ENCODE results near the gene NIPA2. TPM values are rescaled to one million over a fixed set of nuclear protein-coding genes. Genes with fewer than 3 reads are reported as not detected.

NIPA2 gene
- total RNA-seq, 2 experiments from 2014 or later, result 39.5 to 48.5 TPM

GRCh38 chr15:22885120-22885519, 46.7 kb downstream of the NIPA2 start:
- CTCF ChIA-PET, result no interaction called here
- POLR2A ChIA-PET, result no interaction called here
- no peak overlapping the region for H3K27ac Mint-ChIP-seq

GRCh38 chr15:22887157-22887951, 48.9 kb downstream of the NIPA2 start:
- no peak overlapping the region for H3K27ac Mint-ChIP-seq
- no peaks in the 10 kb centered on the region for H3K27me3 Mint-ChIP-seq
- ChIA-PET CTCF (interaction anchor here (1.0 kb wide), 1 partner anchor 134 kb away, joined by 3 read pairs; no protein-coding TSS in a partner anchor), POLR2A (no interaction called here)
- H3K4me1 Mint-ChIP-seq, result peaks cover 7% of the 10 kb centered on the region
- no peaks in the 10 kb centered on the region for H3K9me3 Mint-ChIP-seq
- no peak overlapping the region for H3K4me3 Mint-ChIP-seq
- H3K36me3 Mint-ChIP-seq (ENCODE audit: low read depth), result no peaks in the 10 kb centered on the region
- DNase-seq, result no peak

More at GRCh38 chr15:22885120-22885519, 46.7 kb downstream of the NIPA2 start:
- H3K4me1 Mint-ChIP-seq, result peaks cover 9% of the 10 kb centered on the region
- DNase-seq, result no peak
- H3K4me3 Mint-ChIP-seq, result no peak overlapping the region
- no peaks in the 10 kb centered on the region for H3K36me3 Mint-ChIP-seq (ENCODE audit: low read depth)
- no peaks in the 10 kb centered on the region for H3K9me3 Mint-ChIP-seq
- H3K27me3 Mint-ChIP-seq, result no peaks in the 10 kb centered on the region

GRCh38 chr15:22888120-22888859, 49.8 kb downstream of the NIPA2 start:
- no peak overlapping the region for H3K4me3 Mint-ChIP-seq
- H3K27ac Mint-ChIP-seq, result no peak overlapping the region
- H3K4me1 Mint-ChIP-seq, result peaks cover 7% of the 10 kb centered on the region
- CTCF ChIA-PET, result interaction anchor here (1.0 kb wide), 1 partner anchor 133 kb away, joined by 3 read pairs; no protein-coding TSS in a partner anchor
- DNase-seq, result no peak
- POLR2A ChIA-PET, result no interaction called here
- no peaks in the 10 kb centered on the region for H3K36me3 Mint-ChIP-seq (ENCODE audit: low read depth)
- H3K9me3 Mint-ChIP-seq, result no peaks in the 10 kb centered on the region
- H3K27me3 Mint-ChIP-seq, result no peaks in the 10 kb centered on the region

GRCh38 chr15:22889146-22889818, 50.8 kb downstream of the NIPA2 start:
- Mint-ChIP-seq H3K27ac (no peak overlapping the region), H3K4me3 (no peak overlapping the region), H3K4me1 (peaks cover 1% of the 10 kb centered on the region), H3K9me3 (no peaks in the 10 kb centered on the region), H3K36me3 (ENCODE audit: low read depth) (no peaks in the 10 kb centered on the region), H3K27me3 (no peaks in the 10 kb centered on the region)
- ChIA-PET POLR2A (no interaction called here), CTCF (interaction anchor here (0.7 kb wide), 1 partner anchor 23 kb away, joined by 4 read pairs; no protein-coding TSS in a partner anchor)
- DNase-seq, result no peak

- H3K9me3 Mint-ChIP-seq, result no peaks in the 10 kb centered on the region
- ChIA-PET POLR2A (no interaction called here), CTCF (no interaction called here)
- no peak overlapping the region for H3K27ac Mint-ChIP-seq
- no peaks in the 10 kb centered on the region for H3K27me3 Mint-ChIP-seq
- peaks cover under 1% of the 10 kb centered on the region for H3K4me1 Mint-ChIP-seq
- H3K4me3 Mint-ChIP-seq, result no peak overlapping the region
- no peak for DNase-seq
- no peaks in the 10 kb centered on the region for H3K36me3 Mint-ChIP-seq (ENCODE audit: low read depth)
These were observed 51.8 kb downstream of the NIPA2 start for GRCh38 chr15:22890296-22890695.

GRCh38 chr15:22891426-22892210, 53.2 kb downstream of the NIPA2 start:
- ChIA-PET POLR2A (no interaction called here), CTCF (no interaction called here)
- no peak overlapping the region for H3K27ac Mint-ChIP-seq
- H3K4me3 Mint-ChIP-seq, result no peak overlapping the region
- H3K4me1 Mint-ChIP-seq, result peaks cover 4% of the 10 kb centered on the region
- no peak for DNase-seq
- H3K9me3 Mint-ChIP-seq, result no peaks in the 10 kb centered on the region
- no peaks in the 10 kb centered on the region for H3K27me3 Mint-ChIP-seq
- no peaks in the 10 kb centered on the region for H3K36me3 Mint-ChIP-seq (ENCODE audit: low read depth)

- Mint-ChIP-seq H3K9me3 (no peaks in the 10 kb centered on the region), H3K4me3 (no peak overlapping the region), H3K27me3 (no peaks in the 10 kb centered on the region), H3K4me1 (peaks cover 4% of the 10 kb centered on the region), H3K27ac (no peak overlapping the region), H3K36me3 (ENCODE audit: low read depth) (no peaks in the 10 kb centered on the region)
- CTCF ChIA-PET, result no interaction called here
- POLR2A ChIA-PET, result no interaction called here
- no peak for DNase-seq
These were observed 53.9 kb downstream of the NIPA2 start for GRCh38 chr15:22892333-22892732.

- CTCF ChIA-PET, result no interaction called here
- POLR2A ChIA-PET, result no interaction called here
- Mint-ChIP-seq H3K27ac (no peak overlapping the region), H3K4me3 (no peak overlapping the region), H3K9me3 (no peaks in the 10 kb centered on the region), H3K36me3 (ENCODE audit: low read depth) (peaks cover 2% of the 10 kb centered on the region), H3K27me3 (no peaks in the 10 kb centered on the region), H3K4me1 (peaks cover 4% of the 10 kb centered on the region)
- no peak for DNase-seq
These were observed 54.6 kb downstream of the NIPA2 start for GRCh38 chr15:22893081-22893480.

GRCh38 chr15:22893881-22894280, 55.4 kb downstream of the NIPA2 start:
- Mint-ChIP-seq H3K36me3 (ENCODE audit: low read depth) (peaks cover 2% of the 10 kb centered on the region), H3K4me1 (peaks cover 4% of the 10 kb centered on the region), H3K27me3 (no peaks in the 10 kb centered on the region), H3K4me3 (no peak overlapping the region), H3K9me3 (no peaks in the 10 kb centered on the region), H3K27ac (no peak overlapping the region)
- POLR2A ChIA-PET, result no interaction called here
- CTCF ChIA-PET, result no interaction called here
- DNase-seq, result no peak

- no peak overlapping the region for H3K27ac Mint-ChIP-seq
- POLR2A ChIA-PET, result no interaction called here
- H3K27me3 Mint-ChIP-seq, result no peaks in the 10 kb centered on the region
- peaks cover 4% of the 10 kb centered on the region for H3K4me1 Mint-ChIP-seq
- CTCF ChIA-PET, result interaction anchor here (0.9 to 1.5 kb wide), 2 partner anchors 28 to 144 kb away, joined by 3 read pairs; partner anchors contain the start of gene TUBGCP5
- DNase-seq, result no peak
- H3K4me3 Mint-ChIP-seq, result no peak overlapping the region
- H3K36me3 Mint-ChIP-seq (ENCODE audit: low read depth), result peaks cover 2% of the 10 kb centered on the region
- H3K9me3 Mint-ChIP-seq, result no peaks in the 10 kb centered on the region
These were observed 57.2 kb downstream of the NIPA2 start for GRCh38 chr15:22895465-22896190.

- ChIA-PET POLR2A (interaction anchor here (0.6 kb wide), 1 partner anchor 48 kb away, joined by 3 read pairs; no protein-coding TSS in a partner anchor), CTCF (no interaction called here)
- DNase-seq, result no peak
- Mint-ChIP-seq H3K36me3 (ENCODE audit: low read depth) (peaks cover 2% of the 10 kb centered on the region), H3K4me3 (no peak overlapping the region), H3K9me3 (no peaks in the 10 kb centered on the region), H3K27me3 (no peaks in the 10 kb centered on the region), H3K27ac (no peak overlapping the region), H3K4me1 (no peaks in the 10 kb centered on the region)
These were observed 63.6 kb downstream of the NIPA2 start for GRCh38 chr15:22902046-22902445.

- no peak overlapping the region for H3K27ac Mint-ChIP-seq
- H3K9me3 Mint-ChIP-seq, result no peaks in the 10 kb centered on the region
- peaks cover 2% of the 10 kb centered on the region for H3K36me3 Mint-ChIP-seq (ENCODE audit: low read depth)
- CTCF ChIA-PET, result no interaction called here
- POLR2A ChIA-PET, result interaction anchor here (0.6 kb wide), 1 partner anchor 48 kb away, joined by 3 read pairs; no protein-coding TSS in a partner anchor
- H3K27me3 Mint-ChIP-seq, result no peaks in the 10 kb centered on the region
- no peaks in the 10 kb centered on the region for H3K4me1 Mint-ChIP-seq
- no peak overlapping the region for H3K4me3 Mint-ChIP-seq
- no peak for DNase-seq
These were observed 64.1 kb downstream of the NIPA2 start for GRCh38 chr15:22902578-22902977.
